ENCODE data around the gene PRKAR1B. TPM values are rescaled to one million over a fixed set of nuclear protein-coding genes. Genes with fewer than 3 reads are reported as not detected.

PRKAR1B gene
- total RNA-seq, 1 experiment from 2014 or later = 43.3 TPM

- Histone ChIP-seq H3K23ac (ENCODE audit: insufficient read length, low read depth, low read length) (no peak overlapping the region), H3K9me3 (ENCODE audit: control insufficient read depth, low read depth, low read length) (no peaks in the 10 kb centered on the region), H2BK12ac (ENCODE audit: insufficient read length, low read depth, low read length) (no peak overlapping the region), H2BK15ac (ENCODE audit: low read depth, low read length) (no peak overlapping the region), H3K27me3 (ENCODE audit: insufficient read depth, low read length) (no peaks in the 10 kb centered on the region), H3K4ac (ENCODE audit: low read depth, low read length) (no peak overlapping the region), H4K20me1 (ENCODE audit: control insufficient read depth, insufficient read depth, insufficient read length) (no peaks in the 10 kb centered on the region), H3K23me2 (ENCODE audit: insufficient read length, low read depth, low read length, poor library complexity, severe bottlenecking) (no peaks in the 10 kb centered on the region), H3K27ac (ENCODE audit: insufficient read length, low read depth, low read length) (no peak overlapping the region), H3K14ac (ENCODE audit: insufficient read depth, low read length) (no peak overlapping the region), H2BK120ac (ENCODE audit: low read depth, low read length, poor library complexity, severe bottlenecking) (no peak overlapping the region), H4K91ac (ENCODE audit: insufficient read length, low read depth, low read length) (no peak overlapping the region), H4K8ac (replicated peaks; ENCODE audit: insufficient read length, low read depth, low read length) (no peak overlapping the region), H3K4me1 (ENCODE audit: insufficient read depth, low read length) (peaks cover 6% of the 10 kb centered on the region; the same call in 1 of the 2 replicates), H2AK5ac (ENCODE audit: insufficient read length, low read length) (no peak overlapping the region), H2BK20ac (ENCODE audit: low read depth, low read length, poor library complexity, severe bottlenecking) (no peak overlapping the region), H3K4me2 (ENCODE audit: insufficient read depth, insufficient read length, low read length) (no peak overlapping the region), H3K79me1 (ENCODE audit: insufficient read depth, low read depth, low read length, poor library complexity, severe bottlenecking) (peaks cover 5% of the 10 kb centered on the region), H3K79me2 (ENCODE audit: insufficient read depth, low read length) (peaks cover 4% of the 10 kb centered on the region; the same call in 1 of the 2 replicates), H3K9ac (ENCODE audit: extremely low read depth, insufficient read length, low read length) (no peak overlapping the region), H3K56ac (ENCODE audit: insufficient read length, low read depth, low read length) (no peak overlapping the region), H3K18ac (ENCODE audit: insufficient read length, low read depth, low read length) (no peak overlapping the region), H4K5ac (ENCODE audit: insufficient read length, low read depth, low read length) (no peak overlapping the region), H2AFZ (ENCODE audit: low read length) (no peak overlapping the region), H2BK5ac (ENCODE audit: insufficient read length, low read length) (no peak overlapping the region), H3T11ph (ENCODE audit: low read length) (no peak overlapping the region)
- no CpG with 5 or more reads among the region's 20 CpGs for WGBS (ENCODE audit: extremely low coverage, insufficient read length, low lambda C conversion rate)
- Mint-ChIP-seq H3K27me3 (ENCODE audit: low read depth) (peaks cover 5% of the 10 kb centered on the region), H3K36me3 (ENCODE audit: insufficient read depth in 1 of 3, low read depth in 3 of 3) (peaks cover 8 to 18% (median 18%) of the 10 kb centered on the region in 3 experiments), H3K9me3 (no peaks in the 10 kb centered on the region), H3K4me1 (peaks cover 14 to 20% of the 10 kb centered on the region in 2 experiments), H3K4me3 (no peak overlapping the region), H3K27ac (peak overlapping the region in 1 of 3 experiments; percentile 52; a peak in 1 of 7 replicates)
- no peak for DNase-seq
- TF ChIP-seq, protein P1, sequence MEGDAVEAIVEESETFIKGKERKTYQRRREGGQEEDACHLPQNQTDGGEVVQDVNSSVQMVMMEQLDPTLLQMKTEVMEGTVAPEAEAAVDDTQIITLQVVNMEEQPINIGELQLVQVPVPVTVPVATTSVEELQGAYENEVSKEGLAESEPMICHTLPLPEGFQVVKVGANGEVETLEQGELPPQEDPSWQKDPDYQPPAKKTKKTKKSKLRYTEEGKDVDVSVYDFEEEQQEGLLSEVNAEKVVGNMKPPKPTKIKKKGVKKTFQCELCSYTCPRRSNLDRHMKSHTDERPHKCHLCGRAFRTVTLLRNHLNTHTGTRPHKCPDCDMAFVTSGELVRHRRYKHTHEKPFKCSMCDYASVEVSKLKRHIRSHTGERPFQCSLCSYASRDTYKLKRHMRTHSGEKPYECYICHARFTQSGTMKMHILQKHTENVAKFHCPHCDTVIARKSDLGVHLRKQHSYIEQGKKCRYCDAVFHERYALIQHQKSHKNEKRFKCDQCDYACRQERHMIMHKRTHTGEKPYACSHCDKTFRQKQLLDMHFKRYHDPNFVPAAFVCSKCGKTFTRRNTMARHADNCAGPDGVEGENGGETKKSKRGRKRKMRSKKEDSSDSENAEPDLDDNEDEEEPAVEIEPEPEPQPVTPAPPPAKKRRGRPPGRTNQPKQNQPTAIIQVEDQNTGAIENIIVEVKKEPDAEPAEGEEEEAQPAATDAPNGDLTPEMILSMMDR (conservative IDR thresholded peaks at IDR 0.05) = no peak
Observed at GRCh38 chr7:509426-510130, 217.5 kb downstream of the PRKAR1B start.
